Stimulated activated CD8-positive, alpha-beta memory T cell treated with anti-CD3 and anti-CD28 coated beads, Interleukin-15, amount 100 ng/mL, for 4 hours (primary cell): ENCODE data around the gene CCDC88B.

ENCODE experiments used
- DNase-seq, 2 donors: peaks; one replicate each; pipeline ENCODE4 v3.0.0-alpha.2; 2020; ENCODE audit warnings: low read depth in 2 of 2

CCDC88B gene

GRCh38 chr11:64382586-64382985 lies 42.6 kb downstream of the CCDC88B start:
- DNase-seq: no peak

GRCh38 chr11:64383580-64383979 lies 43.6 kb downstream of the CCDC88B start:
- DNase-seq: no peak

- no peak for DNase-seq
Observed at GRCh38 chr11:64384028-64384737, 44.2 kb downstream of the CCDC88B start.

DNA sequence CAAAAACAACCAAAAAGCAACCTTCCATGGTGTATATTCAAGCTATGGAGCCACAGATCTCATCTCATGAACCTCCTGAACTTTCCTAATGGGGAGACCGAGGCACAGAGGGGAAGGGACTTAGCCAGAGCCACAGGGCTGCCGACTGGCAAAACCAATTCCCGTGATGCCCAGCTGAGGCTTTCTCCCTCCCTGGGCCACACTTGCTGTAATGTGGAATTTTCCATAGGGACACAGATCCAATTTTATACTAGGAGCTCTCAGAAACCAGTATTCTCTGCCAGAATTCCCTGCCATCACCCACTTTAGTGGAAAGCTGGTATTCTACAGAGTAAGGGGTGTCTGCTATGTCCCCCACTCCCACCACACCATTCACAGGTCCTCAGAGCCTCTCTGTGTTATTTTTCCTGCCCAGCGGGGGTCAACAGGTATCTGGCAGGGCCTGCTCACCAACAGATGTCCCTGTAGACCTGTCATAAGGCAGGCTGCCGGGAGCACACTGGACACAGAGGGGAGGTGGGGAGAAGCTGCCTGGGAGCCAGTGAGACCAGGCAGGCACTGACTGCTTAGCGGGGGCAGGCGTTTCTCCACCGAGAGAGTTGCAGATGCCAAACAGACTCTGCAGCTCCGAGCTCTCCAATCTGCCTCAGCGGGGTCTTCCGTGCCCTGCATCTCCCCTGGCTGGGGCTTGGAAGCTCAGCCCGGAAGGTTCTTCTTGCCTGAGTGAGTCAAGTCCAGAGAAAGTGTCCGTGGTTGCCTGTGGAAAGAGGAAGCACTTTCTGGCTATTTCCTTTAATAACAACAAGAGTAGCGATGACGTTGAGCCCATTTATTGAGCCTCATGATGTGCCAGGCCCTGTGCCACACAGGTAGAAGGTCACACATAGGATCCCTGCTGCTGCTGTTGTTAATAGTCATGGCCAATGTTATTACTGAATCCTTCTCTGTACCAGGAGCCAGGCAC lies 45.3 kb downstream of the CCDC88B start:
- no peak for DNase-seq

GRCh38 chr11:64385945-64386704 lies 46.1 kb downstream of the CCDC88B start:
- DNase-seq: no peak

- no peak for DNase-seq
Observed at GRCh38 chr11:64387916-64388315, 47.9 kb downstream of the CCDC88B start.

DNA sequence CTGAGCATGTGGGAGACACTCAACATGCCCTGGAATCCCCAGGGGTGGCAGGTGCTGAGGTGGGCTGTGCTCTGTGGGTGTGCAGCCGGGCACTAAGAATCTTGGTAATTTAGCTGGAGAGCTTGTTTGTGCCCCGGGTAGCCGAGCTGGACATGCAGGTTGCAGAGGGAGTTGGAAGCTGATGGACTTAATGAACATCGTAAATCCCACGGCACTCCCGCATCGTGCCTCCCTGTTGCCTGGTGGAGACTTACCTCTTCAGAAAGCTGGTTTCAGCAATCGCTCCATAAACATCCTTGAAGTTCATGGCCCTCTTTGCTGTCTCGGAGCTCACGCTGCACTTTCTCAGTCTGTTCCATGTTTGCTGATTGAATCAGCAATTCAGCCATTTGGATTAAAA lies 48.9 kb downstream of the CCDC88B start:
- no peak for DNase-seq

DNA sequence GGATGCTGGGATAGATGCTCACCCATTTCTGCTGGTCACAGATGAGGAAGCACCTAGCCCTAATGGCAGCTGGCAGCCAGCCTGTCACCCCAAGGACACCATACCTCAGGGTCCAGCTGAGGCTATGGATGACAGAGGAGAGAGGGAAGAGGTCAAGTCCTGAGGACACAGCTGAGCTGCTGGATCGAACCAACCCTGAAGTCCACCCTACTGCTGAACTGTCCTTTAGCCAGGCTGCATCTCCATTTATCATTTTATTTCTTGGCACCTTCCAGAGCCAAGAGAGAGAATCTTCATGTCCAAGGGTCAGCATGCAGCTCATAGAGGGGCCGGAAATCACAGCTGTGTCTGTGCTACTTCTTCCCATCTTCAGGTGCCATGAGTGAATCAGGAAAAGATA lies 49.8 kb downstream of the CCDC88B start:
- no peak for DNase-seq

GRCh38 chr11:64390558-64390957 lies 50.6 kb downstream of the CCDC88B start:
- no peak for DNase-seq

DNA sequence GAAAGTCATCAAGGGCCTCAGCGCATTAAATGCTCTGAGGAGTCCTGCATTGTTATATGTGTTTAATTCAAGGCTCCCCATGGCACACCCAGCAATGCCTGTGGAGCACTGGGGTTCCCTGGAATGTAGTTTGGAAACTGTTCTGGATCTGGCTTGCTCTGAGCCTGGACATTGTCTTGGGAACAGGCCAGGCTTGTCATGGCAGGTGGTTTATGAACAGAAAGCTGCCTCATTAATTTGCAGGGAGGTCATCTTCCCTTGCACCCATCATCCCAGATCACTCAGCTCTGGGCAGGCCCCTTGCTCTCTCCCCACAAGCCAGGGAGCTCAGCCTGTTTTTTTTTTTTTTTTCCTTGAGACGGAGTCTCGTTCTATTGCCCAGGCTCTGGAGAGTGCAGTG lies 51.8 kb downstream of the CCDC88B start:
- no peak for DNase-seq

GRCh38 chr11:64395545-64396078 lies 55.6 kb downstream of the CCDC88B start:
- DNase-seq: no peak

DNA sequence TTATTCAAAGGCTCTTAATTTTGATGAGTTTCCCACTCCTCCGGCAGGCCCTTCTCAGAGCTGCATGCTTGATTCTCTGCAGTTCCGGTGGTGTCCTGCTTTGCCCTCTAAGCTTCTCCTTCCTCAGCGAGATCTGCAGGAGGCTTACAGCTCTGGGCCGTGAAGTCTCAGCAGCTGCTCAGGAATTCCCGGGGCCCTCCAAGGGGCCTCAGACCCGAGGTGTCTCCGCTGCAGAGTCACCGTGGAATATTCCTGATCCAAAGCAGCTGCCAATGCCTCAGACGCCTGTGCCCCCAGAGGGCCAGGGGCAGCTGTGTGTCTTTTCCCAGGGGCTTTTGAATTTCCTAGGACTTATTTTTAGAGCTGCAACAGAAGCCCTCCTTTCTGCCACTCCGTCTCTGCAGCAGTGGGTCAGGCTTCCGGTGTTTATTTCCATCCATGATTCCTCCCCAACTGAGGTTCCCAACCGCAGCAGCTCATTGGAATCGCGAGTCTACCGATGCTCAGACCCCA lies 56.1 kb downstream of the CCDC88B start:
- no peak for DNase-seq

GRCh38 chr11:64400102-64400501 lies 60.1 kb downstream of the CCDC88B start:
- DNase-seq: no peak

DNA sequence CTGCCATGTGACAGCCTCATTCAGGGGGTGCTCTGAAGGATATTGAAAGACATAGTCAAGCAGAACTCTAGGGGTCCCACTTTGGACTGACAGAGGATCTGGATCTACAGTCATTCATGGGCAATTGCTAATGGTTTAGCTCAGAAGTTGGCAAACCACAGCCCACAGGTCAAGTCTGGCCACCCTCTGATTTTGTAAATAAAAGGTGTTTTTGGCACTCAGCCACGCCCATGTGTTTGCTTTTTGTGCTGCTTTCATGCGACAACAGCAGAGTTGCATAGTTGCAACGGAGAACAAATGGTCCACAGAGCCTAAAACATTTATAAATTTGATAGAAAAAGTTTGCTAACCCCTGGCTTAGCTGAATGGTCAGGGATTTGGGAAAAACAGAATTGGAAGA lies 60.7 kb downstream of the CCDC88B start:
- no peak for DNase-seq

DNA sequence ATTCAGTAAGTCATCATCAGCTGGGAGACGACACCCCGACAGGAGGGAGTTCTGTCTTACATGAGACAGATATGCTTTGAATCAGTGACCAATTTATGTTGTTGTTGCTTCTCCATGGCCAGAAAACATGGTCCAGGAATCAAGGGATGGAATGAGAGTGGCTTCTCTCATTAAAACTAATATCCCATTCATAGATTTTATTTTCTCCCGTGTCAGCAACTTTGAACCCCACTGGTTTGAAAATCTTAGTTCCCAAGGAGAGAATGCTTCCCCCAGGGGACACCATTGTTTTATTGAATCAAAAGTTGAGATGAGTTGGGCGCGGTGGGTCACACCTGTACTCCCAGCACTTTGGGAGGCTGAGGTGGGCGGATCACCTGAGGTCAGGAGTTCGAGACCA lies 61.8 kb downstream of the CCDC88B start:
- DNase-seq: no peak

- no peak for DNase-seq
Observed at GRCh38 chr11:64403106-64403505, 63.1 kb downstream of the CCDC88B start.

- no peak for DNase-seq
Observed at GRCh38 chr11:64406221-64406946, 66.4 kb downstream of the CCDC88B start.
